ENCODE results near the gene FRMD4A.

The FRMD4A gene

GRCh38 chr10:14163377-14164086 lies 167.2 kb downstream of the FRMD4A start:
- Mint-ChIP-seq H3K27me3 (peaks cover 24% of the 10 kb centered on the region), H3K36me3 (no peaks in the 10 kb centered on the region), H3K4me1 (no peaks in the 10 kb centered on the region), H3K4me3 (no peak overlapping the region), H3K27ac (no peak overlapping the region), H3K9me3 (no peaks in the 10 kb centered on the region)
- CTCF ChIA-PET, result no interaction called here
- no peak for DNase-seq

GRCh38 chr10:14162629-14163344 lies 167.9 kb downstream of the FRMD4A start:
- no peak overlapping the region for H3K27ac Mint-ChIP-seq
- H3K4me1 Mint-ChIP-seq, result no peaks in the 10 kb centered on the region
- H3K27me3 Mint-ChIP-seq, result peaks cover 29% of the 10 kb centered on the region
- no peak for DNase-seq
- H3K36me3 Mint-ChIP-seq, result no peaks in the 10 kb centered on the region
- no peak overlapping the region for H3K4me3 Mint-ChIP-seq
- CTCF ChIA-PET, result interaction anchor here (0.8 kb wide), 1 partner anchor 469 kb away, joined by 3 read pairs; no protein-coding TSS in a partner anchor
- H3K9me3 Mint-ChIP-seq, result no peaks in the 10 kb centered on the region

- Mint-ChIP-seq H3K27me3 (peaks cover 30% of the 10 kb centered on the region), H3K4me3 (no peak overlapping the region), H3K9me3 (no peaks in the 10 kb centered on the region), H3K27ac (no peak overlapping the region), H3K4me1 (no peaks in the 10 kb centered on the region), H3K36me3 (no peaks in the 10 kb centered on the region)
- DNase-seq, result no peak
- CTCF ChIA-PET, result interaction anchor here (0.8 kb wide), 1 partner anchor 469 kb away, joined by 3 read pairs; no protein-coding TSS in a partner anchor
Observed at GRCh38 chr10:14162061-14162460, 168.7 kb downstream of the FRMD4A start.

GRCh38 chr10:14160299-14160698 lies 170.4 kb downstream of the FRMD4A start:
- CTCF ChIA-PET, result no interaction called here
- no peaks in the 10 kb centered on the region for H3K36me3 Mint-ChIP-seq
- H3K27ac Mint-ChIP-seq, result no peak overlapping the region
- DNase-seq, result no peak
- peaks cover 31% of the 10 kb centered on the region for H3K27me3 Mint-ChIP-seq
- H3K4me1 Mint-ChIP-seq, result no peaks in the 10 kb centered on the region
- no peaks in the 10 kb centered on the region for H3K9me3 Mint-ChIP-seq
- no peak overlapping the region for H3K4me3 Mint-ChIP-seq

GRCh38 chr10:14158575-14158974 lies 172.1 kb downstream of the FRMD4A start:
- CTCF ChIA-PET, result no interaction called here
- H3K4me1 Mint-ChIP-seq, result no peaks in the 10 kb centered on the region
- H3K9me3 Mint-ChIP-seq, result no peaks in the 10 kb centered on the region

GRCh38 chr10:14156104-14156503 lies 174.6 kb downstream of the FRMD4A start:
- H3K36me3 Mint-ChIP-seq, result no peaks in the 10 kb centered on the region
- H3K9me3 Mint-ChIP-seq, result no peaks in the 10 kb centered on the region
- H3K4me1 Mint-ChIP-seq, result no peaks in the 10 kb centered on the region
- DNase-seq, result no peak
- CTCF ChIA-PET, result no interaction called here
- peaks cover 36% of the 10 kb centered on the region for H3K27me3 Mint-ChIP-seq
- H3K4me3 Mint-ChIP-seq, result no peak overlapping the region
- no peak overlapping the region for H3K27ac Mint-ChIP-seq

More at GRCh38 chr10:14158575-14158974, 172.1 kb downstream of the FRMD4A start:
- Mint-ChIP-seq H3K4me3 (no peak overlapping the region), H3K36me3 (no peaks in the 10 kb centered on the region), H3K27ac (no peak overlapping the region), H3K27me3 (peaks cover 29% of the 10 kb centered on the region)
- no peak for DNase-seq

- Mint-ChIP-seq H3K36me3 (no peaks in the 10 kb centered on the region), H3K27me3 (peaks cover 37% of the 10 kb centered on the region), H3K4me1 (no peaks in the 10 kb centered on the region), H3K9me3 (no peaks in the 10 kb centered on the region), H3K27ac (no peak overlapping the region), H3K4me3 (no peak overlapping the region)
- CTCF ChIA-PET, result no interaction called here
- DNase-seq, result no peak
Observed at GRCh38 chr10:14153570-14154055, 177.1 kb downstream of the FRMD4A start.

- CTCF ChIA-PET, result no interaction called here
- H3K4me3 Mint-ChIP-seq, result no peak overlapping the region
- no peaks in the 10 kb centered on the region for H3K36me3 Mint-ChIP-seq
- no peak for DNase-seq
- H3K9me3 Mint-ChIP-seq, result no peaks in the 10 kb centered on the region
- H3K27me3 Mint-ChIP-seq, result peaks cover 24% of the 10 kb centered on the region
- H3K4me1 Mint-ChIP-seq, result no peaks in the 10 kb centered on the region
- no peak overlapping the region for H3K27ac Mint-ChIP-seq
Observed at GRCh38 chr10:14151571-14151970, 179.2 kb downstream of the FRMD4A start.

- DNase-seq, result no peak
- H3K4me3 Mint-ChIP-seq, result no peak overlapping the region
- no peak overlapping the region for H3K27ac Mint-ChIP-seq
- H3K36me3 Mint-ChIP-seq, result no peaks in the 10 kb centered on the region
- H3K9me3 Mint-ChIP-seq, result no peaks in the 10 kb centered on the region
- CTCF ChIA-PET, result no interaction called here
- H3K27me3 Mint-ChIP-seq, result peaks cover 24% of the 10 kb centered on the region
- H3K4me1 Mint-ChIP-seq, result no peaks in the 10 kb centered on the region
Observed at GRCh38 chr10:14150526-14150925, 180.2 kb downstream of the FRMD4A start.

- peaks cover 14% of the 10 kb centered on the region for H3K27me3 Mint-ChIP-seq
- CTCF ChIA-PET, result no interaction called here
Observed at GRCh38 chr10:14146501-14146900, 184.2 kb downstream of the FRMD4A start.

GRCh38 chr10:14146025-14146424 lies 184.7 kb downstream of the FRMD4A start:
- no peak for DNase-seq
- Mint-ChIP-seq H3K27me3 (peaks cover 14% of the 10 kb centered on the region), H3K4me1 (no peaks in the 10 kb centered on the region), H3K4me3 (no peak overlapping the region), H3K27ac (no peak overlapping the region), H3K9me3 (no peaks in the 10 kb centered on the region), H3K36me3 (no peaks in the 10 kb centered on the region)
- CTCF ChIA-PET, result no interaction called here

More at GRCh38 chr10:14146501-14146900, 184.2 kb downstream of the FRMD4A start:
- DNase-seq, result no peak
- Mint-ChIP-seq H3K27ac (no peak overlapping the region), H3K9me3 (no peaks in the 10 kb centered on the region), H3K4me3 (no peak overlapping the region), H3K36me3 (no peaks in the 10 kb centered on the region), H3K4me1 (no peaks in the 10 kb centered on the region)

- Mint-ChIP-seq H3K4me3 (no peak overlapping the region), H3K27me3 (peaks cover 9% of the 10 kb centered on the region), H3K27ac (no peak overlapping the region), H3K4me1 (no peaks in the 10 kb centered on the region), H3K36me3 (no peaks in the 10 kb centered on the region), H3K9me3 (no peaks in the 10 kb centered on the region)
- no peak for DNase-seq
- CTCF ChIA-PET, result no interaction called here
Observed at GRCh38 chr10:14144451-14144850, 186.3 kb downstream of the FRMD4A start.

- Mint-ChIP-seq H3K4me1 (no peaks in the 10 kb centered on the region), H3K9me3 (no peaks in the 10 kb centered on the region), H3K4me3 (no peak overlapping the region), H3K36me3 (no peaks in the 10 kb centered on the region), H3K27ac (no peak overlapping the region), H3K27me3 (peaks cover 9% of the 10 kb centered on the region)
- DNase-seq, result no peak
- CTCF ChIA-PET, result no interaction called here
Observed at GRCh38 chr10:14142606-14143250, 188.0 kb downstream of the FRMD4A start.

GRCh38 chr10:14141283-14141682 lies 189.4 kb downstream of the FRMD4A start:
- H3K27me3 Mint-ChIP-seq, result peaks cover 6% of the 10 kb centered on the region
- H3K4me1 Mint-ChIP-seq, result no peaks in the 10 kb centered on the region
- no peak for DNase-seq
- H3K27ac Mint-ChIP-seq, result no peak overlapping the region
- no peaks in the 10 kb centered on the region for H3K9me3 Mint-ChIP-seq
- CTCF ChIA-PET, result no interaction called here
- H3K4me3 Mint-ChIP-seq, result no peak overlapping the region
- H3K36me3 Mint-ChIP-seq, result no peaks in the 10 kb centered on the region
